Left colon (tissue), 2 donors: Measurements from ENCODE around the gene IQSEC1. TPM values are rescaled to one million over a fixed set of nuclear protein-coding genes. Genes with fewer than 3 reads are reported as not detected.

Experiments used
- ATAC-seq: fragments of 200-7000 bp; cut with Tn5 transposase; one replicate; pipeline ENCODE4 v1.9.1; 2020; ENCODE audit warnings: mild to moderate bottlenecking, moderate library complexity
- DNase-seq, 2 donors: peaks; one replicate each; pipeline ENCODE4 v3.0.0-alpha.2; 2020
- intact Hi-C, 2 donors: fragments of 100-400 bp; cut with DNase I in 1 of 2; cut with micrococcal nuclease in 1 of 2; formaldehyde crosslinking; loops; one replicate each; pipeline versions ENCODE4 v1.11.2 to v1.14.0; 2022; cut with DNase I, micrococcal nuclease
- total RNA-seq, 2 donors: library from RNA; stranded (reverse); fragmentation: NEBNext Ultra II Directional; extraction: Animal tissue kit (Norgen Biotek cat#: 25700); gene quantifications; one replicate each; pipeline ENCODE4 v1.2.1, GENCODE V29; 2021
- donor health status: DM: no; HTN: no; CAD: no.
- donor health status: DM: yes; HTN: yes; CAD: no.

Gene IQSEC1
- total RNA-seq, 2 donors from 2014 or later: 17.2 to 23.6 TPM

DNA sequence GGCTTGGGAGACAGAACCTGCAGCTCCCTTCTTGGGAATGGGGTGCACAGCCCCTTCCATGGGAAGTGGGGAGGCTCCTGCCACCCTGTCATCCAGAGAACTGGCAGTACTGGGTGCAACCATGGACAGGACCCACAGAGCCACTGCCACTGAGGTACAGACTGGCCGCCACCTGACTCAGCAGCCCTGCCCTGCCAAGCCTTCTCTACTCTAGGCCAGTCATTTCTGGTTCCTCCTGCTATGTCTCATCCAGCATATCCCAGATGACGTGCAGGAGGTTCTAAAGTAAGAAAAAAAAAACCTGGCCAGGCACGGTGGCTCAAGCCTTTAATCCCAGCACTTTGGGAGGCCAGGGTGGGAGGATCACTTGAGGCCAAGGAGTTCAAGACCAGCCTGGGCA lies 155.0 kb downstream of the IQSEC1 start:
- no peak for ATAC-seq
- intact Hi-C loops: no loop called here
- DNase-seq: no peak

DNA sequence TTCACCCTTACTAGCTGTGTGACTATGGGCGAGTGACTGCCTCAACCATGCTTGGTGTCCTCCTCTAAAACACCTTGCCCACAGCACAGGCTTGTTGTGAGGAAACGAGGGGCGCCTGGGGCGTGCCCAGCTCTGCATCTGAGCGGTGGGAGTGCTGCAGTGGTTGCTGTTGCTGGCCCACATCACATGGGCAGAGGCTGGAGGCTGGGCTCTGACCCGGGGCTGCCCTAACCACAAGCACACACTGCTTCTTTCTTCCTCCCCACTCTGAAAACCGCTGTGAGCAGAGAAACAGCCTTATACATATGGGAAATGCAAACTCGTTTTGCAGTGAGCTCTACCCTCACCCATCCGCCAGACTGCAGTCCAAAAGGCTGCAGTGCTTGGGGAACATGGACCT lies 157.1 kb downstream of the IQSEC1 start:
- ATAC-seq (no peak), DNase-seq (no peak)
- intact Hi-C loops: no loop called here

DNA sequence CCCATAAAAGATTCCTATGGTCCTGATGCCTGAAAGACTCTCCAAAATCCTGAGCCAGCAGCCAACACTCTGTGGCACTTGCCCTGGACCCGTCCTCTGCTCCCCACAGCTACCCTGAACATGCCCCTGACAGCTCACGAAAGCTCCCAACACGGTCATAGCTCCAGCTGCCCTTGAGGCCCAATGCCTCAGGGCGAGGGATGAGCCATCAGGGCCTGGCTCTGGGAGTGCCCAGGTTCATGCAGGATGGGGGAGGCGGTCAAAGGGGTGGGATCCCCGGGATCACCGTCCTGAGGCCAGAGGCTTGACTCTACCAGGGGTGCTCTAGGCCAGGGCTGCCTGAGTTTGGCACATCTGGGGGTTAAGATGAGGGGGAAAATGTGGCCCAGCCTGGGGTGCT lies 159.1 kb downstream of the IQSEC1 start:
- intact Hi-C loops: no loop called here
- no peak for ATAC-seq
- no peak for DNase-seq

DNA sequence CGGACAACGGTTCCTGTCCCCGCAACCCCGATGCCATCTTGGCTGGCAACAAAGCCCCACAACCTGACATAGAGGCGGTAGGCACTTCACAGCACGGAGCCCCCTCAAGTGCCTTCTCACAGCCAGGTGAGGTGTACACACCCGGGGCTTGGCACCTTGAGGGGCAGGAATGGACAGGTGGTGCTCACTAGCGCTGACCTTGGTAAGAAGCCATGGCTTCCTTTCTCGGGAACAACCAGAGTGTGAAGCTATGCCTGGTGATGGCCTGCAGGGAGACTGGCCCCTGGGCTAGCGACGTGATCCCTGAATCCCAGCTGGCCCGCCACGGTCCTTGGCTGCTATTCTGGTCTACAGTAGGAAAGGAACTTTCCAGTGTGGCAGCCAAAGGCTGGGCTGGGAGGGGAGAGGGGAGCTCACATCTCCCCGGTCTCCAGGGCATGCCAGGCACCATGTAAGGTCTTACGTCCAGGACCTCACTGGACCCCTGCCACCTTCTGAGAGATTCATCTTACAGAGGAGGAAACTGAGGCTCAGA lies 161.3 kb downstream of the IQSEC1 start:
- intact Hi-C loops: no loop called here
- no peak for ATAC-seq
- DNase-seq: no peak

DNA sequence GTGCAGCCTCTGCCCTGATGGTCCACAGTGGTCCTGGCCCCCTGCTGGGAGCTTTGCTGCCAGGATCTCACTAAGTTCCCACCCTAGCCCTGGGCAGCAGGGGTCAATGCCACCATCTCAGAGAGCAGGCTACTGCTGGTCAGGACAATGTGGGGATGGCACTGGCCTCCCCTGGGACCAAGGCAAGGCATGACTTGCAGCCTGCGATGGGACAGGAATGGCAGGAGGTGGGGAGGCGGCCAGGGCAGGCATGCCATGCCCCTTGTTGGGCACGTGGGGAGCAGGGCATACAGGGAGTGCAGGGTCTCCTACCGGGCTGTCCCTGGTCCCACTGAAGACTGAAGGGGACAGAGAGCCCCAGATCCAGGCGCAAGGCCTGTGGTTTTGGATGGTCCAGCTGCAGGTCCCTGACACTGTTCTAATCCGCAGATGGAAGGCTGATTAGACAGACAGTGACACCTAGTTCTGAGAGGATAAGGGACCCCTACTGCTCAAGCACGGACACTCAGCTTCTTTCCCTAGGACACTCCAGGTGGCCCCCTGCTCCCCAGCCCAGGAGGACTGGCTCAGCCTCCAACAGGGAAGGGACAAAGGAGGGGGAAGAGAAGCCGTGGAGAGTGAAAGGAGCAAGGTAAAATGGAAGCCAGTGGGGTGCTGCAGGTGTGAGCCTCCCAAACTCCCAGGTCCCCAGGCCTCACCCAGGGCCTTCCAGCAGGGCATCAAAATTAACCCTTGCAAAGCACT lies 162.7 kb downstream of the IQSEC1 start:
- intact Hi-C loops: no loop called here
- ATAC-seq (no peak), DNase-seq (no peak)

DNA sequence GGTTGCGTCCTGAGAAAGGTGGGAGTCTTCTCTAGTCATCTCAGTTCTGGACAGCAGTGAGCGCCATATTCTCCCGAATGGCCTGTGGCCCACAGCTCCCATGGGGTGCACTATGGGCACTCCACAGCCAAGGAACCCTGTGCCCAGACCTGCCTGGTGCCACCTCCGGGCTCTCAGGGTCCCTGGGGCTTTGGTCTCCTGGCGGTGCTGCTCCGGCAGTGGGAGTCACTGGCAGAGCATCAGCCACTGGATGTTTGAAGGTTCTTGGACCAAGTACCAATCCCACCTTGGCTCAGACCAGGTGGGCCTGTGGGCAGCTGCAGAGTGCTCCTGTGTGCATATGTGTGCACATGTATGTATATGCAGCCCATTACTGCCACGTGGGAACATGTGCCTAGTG lies 163.5 kb downstream of the IQSEC1 start:
- intact Hi-C loops: no loop called here
- DNase-seq (no peak), ATAC-seq (no peak)

DNA sequence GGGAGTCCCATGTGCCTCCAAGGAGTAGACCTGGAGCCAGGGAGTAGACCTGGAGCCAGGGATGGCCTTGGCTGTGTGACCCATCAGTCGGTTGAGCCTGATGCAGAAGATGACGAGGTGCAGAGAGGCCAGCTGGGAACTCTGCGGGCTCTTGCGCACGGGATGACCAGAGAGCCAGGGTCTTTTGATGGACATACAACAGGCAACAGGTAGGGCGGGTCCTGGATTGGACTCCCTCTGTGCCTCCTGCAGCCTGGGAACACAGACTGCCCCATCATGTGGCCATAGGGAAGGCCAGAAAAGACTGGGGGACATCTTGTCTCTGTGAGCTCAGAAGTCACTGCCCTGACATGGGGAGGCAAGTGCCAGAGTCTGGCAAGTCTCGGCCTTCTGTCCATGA lies 164.4 kb downstream of the IQSEC1 start:
- DNase-seq (no peak), ATAC-seq (no peak)
- intact Hi-C loops: no loop called here

DNA sequence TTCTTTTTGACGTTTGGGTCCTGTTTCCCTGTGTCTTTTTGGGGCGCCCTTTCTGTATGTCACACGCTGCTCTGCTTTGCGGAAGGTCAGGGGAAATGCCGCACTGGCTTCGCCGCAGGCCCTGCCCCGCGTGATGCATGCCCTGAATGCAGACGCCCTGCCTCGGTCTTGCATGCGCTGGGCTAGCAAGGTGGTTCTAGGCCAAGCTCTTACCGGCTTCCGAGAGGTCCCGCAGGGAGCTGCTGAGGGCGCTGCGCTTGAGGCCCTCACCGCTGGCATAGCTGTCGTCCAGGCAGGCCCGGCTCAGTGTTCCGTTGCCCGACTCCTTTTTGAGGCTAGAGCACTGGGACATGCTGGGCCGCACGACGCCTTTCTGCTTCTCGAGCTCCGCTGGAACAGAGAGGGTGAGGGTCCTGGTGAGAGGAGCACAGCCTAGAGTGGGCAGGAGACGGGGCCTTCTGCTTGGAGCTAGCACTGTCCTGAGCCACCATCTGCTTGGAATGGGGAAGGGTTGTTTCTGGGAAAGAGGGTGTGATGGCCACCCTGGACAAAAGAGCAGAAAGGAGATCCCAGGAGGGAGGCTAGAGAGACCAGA lies 165.0 kb downstream of the IQSEC1 start:
- ATAC-seq (no peak), DNase-seq (no peak)
- intact Hi-C loops: no loop called here

DNA sequence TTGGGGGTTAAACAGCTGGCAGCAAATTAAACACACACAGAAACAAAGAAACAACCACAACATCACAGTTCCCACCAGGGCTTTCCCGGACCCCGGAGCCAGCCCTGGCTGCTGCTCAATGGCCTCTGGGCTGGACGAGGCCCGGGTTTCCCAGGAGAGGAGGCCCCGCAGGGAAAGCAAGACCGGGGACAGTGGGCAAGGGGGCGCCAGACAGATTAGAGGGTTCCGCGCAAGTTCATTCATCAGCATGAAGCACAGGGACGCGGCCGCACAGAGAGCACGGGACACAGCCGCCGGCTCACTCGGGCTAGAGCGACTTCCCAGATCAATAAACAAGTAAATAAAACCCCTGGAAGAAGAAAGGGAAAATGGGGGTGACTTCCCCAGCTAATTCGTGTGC lies 165.5 kb downstream of the IQSEC1 start:
- no peak for ATAC-seq
- intact Hi-C loops: no loop called here
- DNase-seq: no peak

DNA sequence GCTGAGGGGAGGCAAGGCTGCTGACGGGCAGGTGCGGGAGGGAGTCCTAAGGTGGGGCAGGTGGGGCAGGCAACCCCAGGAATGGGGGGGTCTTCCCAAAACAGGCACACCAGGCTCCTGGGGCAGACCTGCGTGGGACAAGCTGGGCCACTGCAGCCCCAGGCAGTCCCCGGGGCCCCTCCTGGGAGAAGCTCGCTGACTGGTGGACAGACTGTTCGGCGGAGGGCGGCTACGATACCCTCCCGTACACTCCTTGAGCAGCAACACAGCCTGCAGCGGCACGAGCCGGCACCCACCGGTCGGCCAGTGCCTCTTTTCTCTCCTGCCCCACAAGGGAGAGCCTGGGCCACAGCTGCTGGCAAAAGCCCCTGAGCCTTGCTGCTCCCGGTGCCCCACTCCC lies 165.9 kb downstream of the IQSEC1 start:
- ATAC-seq (no peak), DNase-seq (no peak)
- intact Hi-C loops: no loop called here

DNA sequence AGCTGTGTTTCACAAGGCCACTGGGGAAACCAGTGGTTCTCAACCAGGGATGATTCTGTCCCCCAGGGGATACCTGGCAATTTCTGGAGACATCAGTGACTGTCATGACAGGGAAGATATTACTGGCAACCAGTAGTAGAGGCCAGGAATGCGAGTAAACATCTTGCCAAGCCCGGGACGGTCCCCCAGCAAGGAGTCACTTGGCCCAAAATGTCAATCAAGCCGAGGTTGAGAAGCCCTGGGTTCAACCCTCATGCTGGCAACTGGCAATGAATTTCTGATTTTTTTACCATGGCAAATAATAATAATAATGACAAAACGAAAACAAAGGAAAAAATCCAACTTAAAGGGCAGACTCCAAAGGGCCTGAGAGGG lies 166.3 kb downstream of the IQSEC1 start:
- ATAC-seq (no peak), DNase-seq (no peak)
- intact Hi-C loops: no loop called here

DNA sequence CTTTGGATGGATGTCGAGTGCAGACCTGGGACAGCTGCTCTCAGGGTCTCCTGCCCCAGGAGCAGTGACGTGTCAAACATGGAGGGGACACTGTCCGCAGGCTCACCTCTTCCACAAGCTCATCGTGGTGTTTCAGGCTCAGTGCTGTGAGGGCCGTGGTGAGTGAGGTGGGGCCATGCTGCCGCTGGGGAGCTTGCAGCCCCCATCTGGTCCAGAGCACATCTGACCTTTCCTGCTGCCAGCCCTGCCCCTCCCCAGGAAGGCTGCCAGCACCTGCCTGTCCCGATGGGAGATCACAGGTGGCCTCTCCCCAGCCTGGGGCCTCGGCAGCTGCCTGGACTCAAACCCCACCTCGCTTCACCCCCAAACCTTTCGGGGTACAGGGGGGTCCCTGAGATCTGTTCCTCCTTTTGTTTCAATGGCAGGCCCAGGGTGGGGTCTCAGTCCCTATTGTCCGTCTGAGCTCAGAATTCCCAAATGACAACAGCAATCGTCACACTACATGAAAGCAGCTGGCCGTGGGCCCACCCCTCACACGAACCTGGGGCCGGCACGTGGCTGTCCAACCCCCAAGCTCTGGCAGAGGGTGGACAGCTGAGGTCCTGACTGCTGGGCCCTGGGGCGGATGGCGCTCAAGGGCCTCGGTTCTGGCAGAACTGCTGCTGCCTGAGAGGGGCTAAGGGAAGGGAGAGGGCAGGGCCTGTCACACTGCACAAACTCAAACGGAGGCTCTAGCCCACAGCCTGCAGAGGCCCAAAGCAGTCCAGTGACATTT lies 166.9 kb downstream of the IQSEC1 start:
- intact Hi-C loops: no loop called here

DNA sequence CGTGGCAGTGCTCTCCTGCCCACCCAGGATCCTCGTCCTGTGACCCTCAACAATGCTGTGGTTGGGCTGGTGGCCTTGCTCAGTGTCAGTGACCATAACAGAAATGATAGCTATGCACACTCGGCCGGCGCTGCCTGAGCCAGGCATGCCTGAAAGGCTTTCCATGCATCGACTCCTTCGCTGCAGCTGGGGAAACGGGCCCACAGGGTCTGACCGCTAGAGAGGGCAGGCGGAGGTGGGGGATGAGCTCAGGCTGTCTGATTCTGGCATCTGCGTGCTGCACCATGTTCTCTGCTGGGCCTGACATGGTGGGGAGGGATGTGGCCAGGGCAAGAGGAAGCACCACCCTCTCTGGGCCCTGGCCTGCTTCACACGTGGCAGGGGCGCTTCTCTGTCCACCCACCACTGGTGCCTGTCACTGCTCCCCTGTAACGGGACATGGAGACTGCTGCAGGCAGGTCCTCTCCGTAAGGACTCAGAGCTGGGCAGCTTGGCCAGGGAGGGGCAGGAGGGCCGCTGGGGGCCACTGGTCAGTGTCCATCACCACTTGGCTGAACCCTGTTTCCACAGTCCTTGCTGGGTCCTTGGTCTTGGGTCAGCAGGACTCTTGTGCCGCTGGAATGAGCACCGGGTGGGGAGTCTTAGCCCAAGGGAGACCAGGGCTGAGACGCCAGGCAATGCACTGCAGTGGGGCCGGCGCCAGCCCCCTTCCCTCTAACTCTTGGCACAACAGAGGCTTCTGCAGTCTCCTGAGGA lies 167.7 kb downstream of the IQSEC1 start:
- no peak for DNase-seq
- no peak for ATAC-seq
- intact Hi-C loops: no loop called here

More for the DNA sequence above, 166.9 kb downstream of the IQSEC1 start:
- no peak for DNase-seq
- no peak for ATAC-seq

DNA sequence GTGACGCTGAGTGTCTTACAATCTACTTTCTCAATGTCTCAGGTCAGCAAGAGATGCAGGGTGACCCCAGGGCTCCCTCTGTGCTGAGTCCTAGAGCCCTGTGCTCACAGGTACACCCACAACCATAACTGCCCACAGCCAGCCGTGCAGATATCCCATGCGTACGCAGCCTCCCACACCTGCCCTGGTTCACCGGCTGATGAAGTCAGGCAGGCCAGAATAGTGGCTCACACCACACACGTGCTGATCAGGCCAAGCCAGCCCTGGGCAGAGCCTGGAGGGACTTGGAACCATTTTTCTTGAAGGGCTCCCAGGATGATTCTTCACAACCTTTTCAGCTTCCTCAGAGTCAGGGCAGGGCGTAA lies 168.3 kb downstream of the IQSEC1 start:
- ATAC-seq: no peak
- intact Hi-C loops: no loop called here

DNA sequence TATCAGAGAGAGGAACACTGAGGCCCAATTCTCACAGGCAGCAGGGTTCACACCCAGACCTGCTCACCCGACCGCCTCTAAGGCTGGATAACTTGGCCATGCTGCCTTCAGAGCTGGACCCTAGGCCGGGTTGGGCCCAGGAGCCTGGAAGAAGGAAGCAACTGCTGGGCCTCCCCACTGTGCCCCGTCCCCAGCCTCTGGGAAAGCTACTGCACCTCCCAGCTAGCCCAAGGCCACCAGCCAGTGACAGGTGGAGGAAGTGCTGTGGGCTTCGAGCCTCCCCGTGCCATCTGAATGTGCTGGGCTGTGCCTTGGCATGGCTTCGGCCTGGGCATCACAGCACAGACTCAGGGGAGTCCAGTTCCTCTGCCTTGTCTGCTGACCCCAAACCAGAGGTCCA lies 169.3 kb downstream of the IQSEC1 start:
- ATAC-seq (no peak), DNase-seq (no peak)
- intact Hi-C loops: no loop called here

More for the DNA sequence above, 168.3 kb downstream of the IQSEC1 start:
- DNase-seq: no peak

DNA sequence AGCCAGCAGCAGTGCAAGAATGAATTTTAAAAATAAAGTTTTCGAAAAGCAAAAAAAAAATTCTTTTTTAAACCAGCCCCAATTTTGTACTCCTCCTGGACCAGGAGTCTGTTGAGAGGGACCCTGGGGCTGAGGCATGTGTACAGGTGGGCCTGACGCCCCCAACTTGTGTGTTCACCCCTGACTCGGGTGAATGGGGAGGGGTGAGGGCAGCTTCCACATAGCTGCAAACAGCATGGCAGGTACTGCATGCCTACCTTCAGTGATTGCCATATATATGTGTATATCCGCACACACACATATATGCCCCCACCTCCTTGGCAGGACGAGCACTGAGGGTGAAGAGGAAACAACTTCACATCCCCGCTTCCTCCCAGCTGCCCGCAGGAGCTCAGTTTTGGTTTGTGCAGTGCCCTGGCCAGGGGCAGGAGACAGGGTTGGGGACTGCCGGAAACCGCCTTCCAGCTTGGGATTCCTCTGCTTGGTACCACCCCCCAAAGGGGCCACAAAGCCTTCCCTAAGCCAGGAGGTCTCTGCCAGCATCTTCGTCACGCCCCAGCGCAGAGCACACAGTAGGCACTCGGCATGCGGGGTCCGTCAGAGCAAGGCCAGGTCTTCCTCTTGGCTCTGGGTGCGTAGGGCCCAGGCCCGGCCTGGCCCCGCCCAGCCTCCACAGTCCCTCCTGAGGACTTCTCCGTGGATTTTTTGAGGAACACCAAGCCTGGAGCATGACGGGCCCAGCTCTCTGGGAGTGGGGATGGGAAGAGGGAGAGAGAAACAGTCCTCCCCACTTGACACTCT lies 170.0 kb downstream of the IQSEC1 start:
- intact Hi-C loops: no loop called here
- ATAC-seq (no peak), DNase-seq (no peak)

DNA sequence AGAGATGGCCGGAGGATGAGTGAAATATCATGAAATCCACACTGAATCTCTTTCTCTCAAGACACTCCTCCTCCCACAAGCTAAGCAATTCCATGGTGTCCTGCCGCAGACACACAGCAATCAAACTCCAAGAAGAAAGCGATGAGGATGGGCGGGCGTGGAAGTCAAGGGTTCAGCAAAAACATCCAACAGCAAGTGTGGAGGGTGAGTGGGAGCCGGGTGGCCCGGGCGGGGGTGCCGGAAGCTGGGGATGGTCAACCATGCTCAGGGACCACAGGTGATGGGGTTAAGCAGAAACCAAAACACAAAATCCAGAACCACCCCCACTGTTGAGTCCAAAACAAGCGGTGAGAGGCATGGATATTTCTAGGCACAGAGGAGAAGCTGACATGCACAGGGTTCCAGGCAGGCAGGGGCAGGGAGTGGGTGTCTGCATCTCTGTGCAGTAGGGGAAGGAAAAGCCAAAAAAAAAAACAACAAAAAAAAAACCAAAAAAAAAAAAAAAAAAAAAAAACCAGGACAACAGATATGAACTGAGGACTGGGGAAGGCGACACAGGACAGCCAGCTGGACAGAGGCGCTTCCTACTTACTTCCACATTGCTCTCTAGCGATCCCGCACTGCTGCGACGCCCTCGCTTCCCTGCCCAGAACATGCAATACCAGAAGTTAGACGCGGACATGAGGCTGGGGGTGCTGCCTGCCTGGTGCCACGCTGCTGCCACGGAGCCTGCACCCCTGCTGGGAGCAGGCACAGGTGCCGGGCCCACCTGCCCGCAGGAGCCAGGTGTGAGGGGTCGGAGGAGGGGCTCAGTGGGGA lies 170.8 kb downstream of the IQSEC1 start:
- intact Hi-C loops: no loop called here
- DNase-seq: no peak
- ATAC-seq: no peak

DNA sequence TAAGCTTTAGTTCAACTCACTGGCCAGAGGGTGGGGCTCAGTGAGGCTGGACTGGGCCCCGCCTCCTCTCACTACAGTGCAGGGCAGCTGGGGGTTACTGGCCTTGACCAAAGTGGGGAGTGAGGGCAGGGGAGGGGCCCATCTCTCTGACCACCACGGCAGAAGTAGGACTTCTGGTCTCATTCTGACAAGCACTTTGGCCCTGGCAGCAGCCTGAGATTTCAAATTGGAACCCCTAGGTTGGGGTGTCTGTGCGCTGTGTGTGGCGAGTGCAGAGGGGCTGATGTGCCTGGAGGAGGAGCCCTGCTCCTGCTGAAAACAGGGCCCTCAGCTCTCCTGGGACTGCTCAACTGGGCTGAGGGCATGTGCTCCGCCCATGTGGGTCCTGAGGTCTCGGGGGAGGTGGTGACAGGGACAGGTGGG lies 171.6 kb downstream of the IQSEC1 start:
- DNase-seq (no peak), ATAC-seq (no peak)
- intact Hi-C loops: no loop called here
